Melanocyte of skin (primary cell): ENCODE measurements around the gene EXOSC5. TPM values are rescaled to one million over a fixed set of nuclear protein-coding genes. Genes with fewer than 3 reads are reported as not detected.

Source experiments
- small RNA-seq, 2 donors: library from RNA; depleted of rRNA; stranded (forward); fragments of <200 nt; gene quantifications; one replicate each; pipeline ENCODE3, GENCODE V24; 2012
- total RNA-seq, 2 donors: library from RNA; depleted of rRNA; stranded (reverse); fragments of >200 nt; gene quantifications; 2 replicates each; pipeline ENCODE4 v1.2.3, GENCODE V29; 2012

Gene EXOSC5
- total RNA-seq, result 10 to 100 TPM; 21.7 to 43.6 TPM

DNA sequence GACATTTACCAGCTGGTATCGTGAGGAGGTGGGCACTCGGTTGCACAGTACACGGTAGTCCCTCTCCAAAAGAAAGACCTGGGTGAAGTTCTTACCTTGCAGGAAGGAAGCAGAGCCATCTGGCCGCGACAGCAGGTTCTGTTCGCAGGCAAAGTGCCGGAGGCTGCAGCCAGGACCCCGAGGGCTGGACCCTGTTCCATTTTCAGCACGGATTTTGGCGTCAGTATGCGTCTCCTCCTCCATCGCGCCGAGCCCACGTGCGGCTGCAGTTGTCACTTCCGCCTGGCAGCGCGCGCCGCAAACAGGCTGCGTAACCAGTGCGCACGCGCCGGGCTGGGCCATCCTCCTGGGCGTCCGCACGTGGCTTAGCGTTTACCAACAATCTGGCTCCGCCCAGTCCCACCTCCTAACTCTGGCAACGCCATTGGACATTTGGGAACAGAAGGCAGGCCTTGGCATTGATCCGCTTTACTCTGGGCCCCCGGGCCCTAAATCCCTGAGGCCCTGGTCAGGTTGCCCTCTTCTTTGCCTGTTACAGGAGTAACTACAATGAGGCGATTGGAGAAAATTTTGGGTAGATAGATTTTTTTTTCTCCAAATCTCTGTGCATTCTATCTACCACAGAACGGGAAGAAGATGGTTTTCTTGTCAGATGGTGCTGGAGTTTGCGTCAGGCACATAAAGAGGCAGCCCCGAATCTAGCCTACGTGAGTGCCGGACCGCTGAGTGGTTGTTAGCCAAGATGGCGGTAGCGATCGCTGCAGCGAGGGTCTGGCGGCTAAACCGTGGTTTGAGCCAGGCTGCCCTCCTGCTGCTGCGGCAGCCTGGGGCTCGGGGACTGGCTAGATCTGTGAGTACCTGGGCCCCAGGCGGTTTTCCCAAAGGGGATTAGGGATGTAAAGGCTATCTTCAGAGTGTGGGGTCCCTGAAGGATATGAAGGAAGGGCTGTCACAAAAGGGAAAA is at the start of gene EXOSC5, which contains the start of gene BCKDHA:
Gene EXOSC5, minus strand, starts transcription at position 274 of the 964 bp plus-strand sequence. Its CDS starts 31 bp downstream, at position 243.
Gene BCKDHA, plus strand, starts transcription at position 733 of the 964 bp plus-strand sequence. Its CDS starts 10 bp downstream, at position 743.

DNA sequence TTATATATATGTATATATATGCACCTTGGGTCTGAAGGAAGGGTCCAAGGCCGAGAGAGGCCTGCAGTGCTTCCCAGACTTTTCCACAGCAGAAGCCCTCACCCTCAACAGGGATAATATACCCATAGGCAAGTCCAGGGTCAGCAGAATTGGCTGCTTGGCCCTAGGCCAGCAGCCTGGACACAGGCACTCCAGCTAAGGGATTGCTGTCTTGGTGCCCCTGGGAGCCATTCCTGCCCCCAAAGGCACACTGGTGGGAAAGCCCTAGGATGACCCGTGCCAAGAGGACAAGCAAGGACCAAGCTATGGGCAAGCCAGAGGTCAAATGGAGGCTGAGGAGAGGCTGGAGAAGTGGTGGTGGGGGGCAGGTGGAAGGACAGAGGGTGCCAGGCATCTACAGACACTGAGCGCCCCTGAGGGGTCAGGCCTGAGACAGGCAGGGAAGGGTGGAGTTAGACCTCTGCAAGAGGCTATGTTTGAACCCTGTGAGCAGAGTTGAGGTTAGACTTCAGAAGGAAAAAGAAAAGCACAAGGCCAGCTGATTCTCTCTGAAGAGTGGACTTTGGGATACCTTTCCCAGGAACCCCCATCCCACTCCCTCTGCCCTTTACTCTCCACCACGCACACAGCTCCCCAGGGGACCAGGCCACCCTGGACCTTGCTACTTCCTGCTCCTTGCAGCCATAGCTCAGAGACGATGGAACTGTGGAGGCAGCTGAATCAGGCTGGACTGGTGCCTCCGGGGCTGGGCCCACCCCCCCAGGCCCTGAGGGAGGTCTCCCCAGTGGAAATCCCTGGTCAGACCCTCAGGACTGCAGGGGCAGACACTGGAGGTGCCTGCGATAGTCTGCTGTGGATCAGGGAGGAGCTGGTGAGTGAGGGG is 45.6 kb upstream of the EXOSC5 start, which contains the start of gene ERICH4:
Gene ERICH4, plus strand, starts transcription at position 684 of the 883 bp plus-strand sequence. Its CDS starts 14 bp downstream, at position 698.

DNA sequence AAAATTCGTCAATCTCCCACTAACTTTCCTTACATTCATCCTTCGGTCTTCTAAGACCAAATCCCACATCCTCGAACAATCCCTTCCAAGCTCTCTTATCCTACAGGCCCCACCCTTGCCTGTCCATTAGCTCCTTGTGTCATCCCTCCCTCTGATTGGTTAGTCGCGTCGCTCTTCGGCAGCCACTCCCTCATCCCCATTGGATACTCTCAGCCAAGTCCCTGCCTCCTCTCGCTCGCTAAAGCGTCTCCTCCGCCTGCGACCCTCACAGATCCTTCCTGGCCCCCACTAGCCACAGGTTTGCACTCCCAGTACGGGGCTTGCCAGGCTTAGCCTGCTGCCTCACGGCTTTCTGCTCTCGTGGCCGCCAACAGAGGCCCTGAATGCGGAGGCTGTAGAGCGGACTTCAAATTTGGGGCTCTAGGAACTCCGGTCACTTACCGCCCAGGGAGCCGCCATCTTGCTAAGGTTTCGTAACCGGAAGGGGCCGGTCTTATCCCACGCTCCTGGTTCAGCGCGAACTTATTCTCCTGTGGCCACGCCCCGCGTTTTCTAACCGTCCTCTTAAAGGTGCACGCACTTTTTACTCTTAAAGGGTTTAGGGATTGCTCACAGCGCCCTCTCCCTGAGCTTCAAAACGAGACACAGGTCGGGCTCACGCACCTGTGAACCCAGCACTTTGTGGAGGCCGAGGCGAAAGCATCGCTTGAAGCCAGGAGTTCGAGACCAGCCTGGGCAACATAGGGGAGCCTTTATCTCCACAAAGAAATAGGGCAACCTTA is 42.5 kb upstream of the EXOSC5 start, which contains the start of gene DMAC2:
Gene DMAC2, minus strand, starts transcription at position 472 of the 782 bp plus-strand sequence. Its CDS starts 13 bp downstream, at position 459.

DNA sequence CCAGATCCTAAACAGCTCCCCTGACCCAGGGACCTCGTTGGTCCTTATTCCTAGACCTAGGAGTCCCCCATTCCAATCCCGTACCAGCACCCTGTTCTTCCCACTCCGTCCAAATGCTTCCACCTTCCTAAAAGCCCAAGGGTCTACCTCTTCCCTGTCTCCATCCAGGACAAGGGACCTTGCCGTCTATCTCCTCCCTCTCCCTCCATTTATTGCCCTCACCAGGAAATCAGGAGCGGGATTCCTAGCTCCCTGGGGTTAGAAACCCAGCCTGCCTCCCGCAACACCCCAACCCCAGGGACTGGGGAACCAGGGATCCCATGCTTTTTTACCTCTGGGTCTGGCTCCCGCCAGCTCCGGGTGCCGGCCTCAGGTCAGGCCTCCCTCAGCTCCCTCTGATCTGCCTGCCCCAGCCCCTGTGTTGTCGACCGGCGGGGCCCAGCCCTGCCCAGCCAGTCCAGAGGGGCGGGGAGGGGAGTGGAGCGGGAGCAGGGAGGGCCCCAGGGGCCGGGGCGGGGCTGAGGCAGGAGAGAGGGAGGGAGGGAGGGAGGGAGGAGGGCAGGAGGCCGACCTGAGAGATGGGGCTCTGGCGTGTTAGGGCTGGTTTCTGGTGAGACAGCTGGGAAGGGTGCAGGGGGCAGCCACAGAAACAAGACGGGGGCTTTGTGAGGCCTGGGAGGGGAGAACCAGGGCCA is 29.9 kb upstream of the EXOSC5 start, which contains the start of gene B3GNT8:
Gene B3GNT8, minus strand, starts transcription at position 423 of the 695 bp plus-strand sequence. CDS start 596 bp downstream, outside the sequence.

DNA sequence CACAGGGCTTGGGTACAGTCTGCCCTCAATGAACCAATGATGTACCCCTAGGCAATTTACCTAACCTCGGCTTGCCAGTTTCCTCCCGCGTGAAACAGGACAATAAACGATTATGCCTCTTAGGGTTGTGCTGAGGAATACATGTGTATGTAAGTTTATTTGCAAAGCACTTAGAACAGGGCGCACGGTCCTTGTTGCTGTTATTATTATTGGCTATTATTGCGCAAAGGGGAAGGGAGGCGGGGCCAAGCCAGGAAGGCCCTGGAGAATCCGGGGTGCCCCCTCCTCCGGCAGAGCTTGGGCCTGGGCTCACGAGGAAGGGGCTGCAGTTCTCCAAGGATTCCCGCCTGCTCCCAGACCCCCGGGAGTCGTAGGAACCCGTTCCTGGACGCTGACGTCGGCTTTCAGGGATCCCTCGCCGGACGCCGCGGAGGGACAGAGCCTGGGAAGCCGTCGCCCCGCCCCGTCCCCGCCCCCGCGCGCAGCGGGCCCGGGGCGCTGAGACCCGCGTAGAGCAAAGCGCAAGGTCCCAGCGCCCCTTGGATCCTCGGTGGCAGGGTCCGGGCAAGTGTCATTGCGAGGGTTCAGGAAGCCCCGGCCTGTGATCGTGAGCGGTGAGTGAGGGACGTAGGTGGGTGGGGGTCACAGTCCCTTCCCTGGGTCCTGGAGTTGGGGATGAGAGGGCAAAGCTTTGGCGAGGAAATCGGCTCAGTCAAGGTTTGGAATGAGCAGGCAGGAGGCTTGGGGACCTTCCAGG is 20.7 kb downstream of the EXOSC5 start, which contains the start of gene TMEM91:
Gene TMEM91, plus strand, starts transcription at position 293 of the 757 bp plus-strand sequence. CDS start 1,777 bp downstream, outside the sequence.

DNA sequence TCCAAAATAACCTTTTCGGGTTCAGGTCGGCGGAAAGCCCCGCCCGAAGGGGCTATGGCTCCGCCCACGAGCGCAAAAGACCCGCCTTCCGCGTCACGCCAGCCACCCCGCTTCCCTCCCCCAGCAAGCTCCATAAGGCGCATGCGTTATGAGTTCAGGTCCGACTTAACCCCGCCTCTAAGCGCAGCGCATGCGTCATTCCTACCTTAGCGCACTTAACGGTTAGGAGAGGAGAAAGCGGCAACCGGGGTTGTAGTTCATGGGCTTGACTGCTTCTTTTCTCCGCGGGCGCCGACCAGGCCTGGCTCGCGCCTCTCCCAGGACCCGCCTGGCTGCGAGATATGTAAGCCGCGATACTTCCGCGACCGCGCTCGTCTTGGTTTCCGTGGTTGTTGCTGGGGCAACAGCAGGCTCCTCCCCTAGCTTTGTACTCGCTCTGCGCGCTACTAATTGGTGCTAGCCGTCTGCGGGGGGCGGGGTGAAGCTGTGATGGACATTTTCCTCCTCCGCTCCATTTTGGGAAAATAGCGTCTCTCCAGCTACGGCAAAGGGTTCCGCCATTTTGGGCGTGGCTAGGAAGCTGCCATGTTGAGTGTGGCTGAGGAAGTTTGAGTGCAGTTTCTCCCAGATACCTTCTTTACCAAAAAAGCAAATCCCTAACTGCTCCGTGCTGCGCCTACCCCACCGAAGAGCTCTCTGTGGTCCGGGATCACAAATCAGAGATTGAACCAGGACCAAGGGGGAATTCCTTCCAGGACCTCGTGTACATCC is 33.2 kb downstream of the EXOSC5 start, which contains the start of gene B9D2:
Gene B9D2, minus strand, starts transcription at position 397 of the 771 bp plus-strand sequence. CDS start 630 bp downstream, outside the sequence.

DNA sequence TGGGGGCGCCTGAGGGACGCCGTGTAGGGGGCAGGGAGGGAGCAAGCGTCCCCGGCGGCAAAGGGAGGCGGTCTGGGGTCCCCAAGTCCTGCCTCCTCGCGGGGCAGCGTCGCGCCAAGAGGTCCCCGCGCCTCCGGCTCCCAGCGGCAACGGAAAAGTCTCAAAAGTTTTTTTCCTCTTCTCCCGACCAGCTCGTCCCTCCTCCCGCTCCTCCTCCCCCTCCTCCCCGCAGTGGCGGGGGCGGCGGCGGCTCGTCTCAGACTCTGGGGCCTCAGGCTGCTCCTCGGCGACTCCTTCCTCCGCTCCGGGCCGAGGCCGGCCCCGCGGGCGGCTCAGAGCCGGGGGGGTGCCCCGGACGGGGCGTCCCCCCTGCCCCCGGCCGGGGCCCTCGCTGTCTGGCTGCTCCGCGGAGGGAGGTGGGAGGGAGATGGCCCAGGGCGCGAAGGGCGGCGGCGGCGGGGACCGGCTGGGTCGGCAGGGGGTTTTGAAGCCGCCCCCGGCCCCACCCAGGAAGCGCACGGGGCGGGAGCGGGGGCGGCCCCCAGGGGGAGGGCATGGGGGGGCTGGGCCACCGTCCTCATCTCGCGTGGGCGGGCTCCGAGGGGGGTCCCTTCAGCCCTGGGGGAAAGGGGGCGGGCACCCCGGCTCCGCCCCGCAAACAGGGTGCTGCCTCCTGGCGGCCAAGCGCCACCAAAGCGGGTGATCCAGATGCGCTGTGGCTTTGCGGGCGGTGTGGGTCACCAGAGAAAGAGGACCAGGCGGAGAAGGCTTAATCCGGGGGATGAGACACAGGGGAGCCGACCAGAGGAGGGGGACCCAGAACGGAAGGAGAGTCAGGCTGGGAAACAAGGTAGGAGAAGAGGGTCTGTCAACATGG is 43.5 kb downstream of the EXOSC5 start, which contains the start of gene TGFB1:
Gene TGFB1, minus strand, starts transcription at position 457 of the 877 bp plus-strand sequence. CDS start 878 bp downstream, outside the sequence.

Small RNAs within 50 kb of the gene (small RNA-seq; reads per million reads assigned to genes)
- 0 reads per million in 2 donors for gene RF00017

Other genes with a start within 250 kb of the EXOSC5 start
- gene CYP2S1, start 204.1 kb downstream of the EXOSC5 start, total RNA-seq, result under 1 TPM in 1 of 2 donors, not detected in 1; 1.00 TPM
- gene AXL, start 178.1 kb downstream of the EXOSC5 start, total RNA-seq, result 10 to 100 TPM; 12.7 to 28.6 TPM
- 100 to 1,000 TPM in 1 of 2 donors, 10 to 100 TPM in 1; 78.1 to 108 TPM for gene HNRNPUL1, start 133.0 kb downstream of the EXOSC5 start, total RNA-seq
- 10 to 100 TPM; 10.3 to 11.3 TPM for gene CCDC97, start 87.2 kb downstream of the EXOSC5 start, total RNA-seq
- gene TGFB1, start 43.4 kb downstream of the EXOSC5 start, total RNA-seq, result under 1 TPM; 0.34 to 0.67 TPM
- gene B9D2, start 33.2 kb downstream of the EXOSC5 start, total RNA-seq, result 1 to 10 TPM; 3.1 to 3.3 TPM
- gene TMEM91, start 20.8 kb downstream of the EXOSC5 start, total RNA-seq, result 1 to 10 TPM in 1 of 2 donors, under 1 TPM in 1; 0.67 to 1.4 TPM
- 10 to 100 TPM; 32.0 to 41.3 TPM for gene BCKDHA, start 459 bp upstream of the EXOSC5 start, total RNA-seq
- gene B3GNT8, start 30.0 kb upstream of the EXOSC5 start, total RNA-seq, result under 1 TPM; 0.33 to 0.34 TPM
- gene DMAC2, start 42.6 kb upstream of the EXOSC5 start, total RNA-seq, result 10 to 100 TPM; 23.1 to 67.3 TPM
- gene ERICH4, start 45.8 kb upstream of the EXOSC5 start, total RNA-seq, result not detected
- not detected for gene CEACAM21, start 178.8 kb upstream of the EXOSC5 start, total RNA-seq
- not detected for gene CEACAM4, start 229.7 kb upstream of the EXOSC5 start, total RNA-seq